K562 (cell line): ENCODE results near the gene LACTBL1. TPM values are rescaled to one million over a fixed set of nuclear protein-coding genes. Genes with fewer than 3 reads are reported as not detected.

Experiments
- ATF1 ChIP-seq, 2 experiments: fragments of 450-650 bp in 1 of 2; IDR thresholded peaks; 2 replicates each; pipeline ENCODE4 v1.6.1; 2016; ENCODE audit warnings: missing compliant biosample characterization in 1 of 2, missing genetic modification characterization in 1 of 2
- ATF4 ChIP-seq: fragments of 450-650 bp; formaldehyde crosslinking; IDR thresholded peaks from 2 replicates; pipeline ENCODE4 v1.4.0; 2022; ENCODE audit warnings: mild to moderate bottlenecking, moderate library complexity
- COPS2 ChIP-seq: fragments of 450-650 bp; conservative IDR thresholded peaks from 2 replicates; pipeline ENCODE4 v1.6.1; 2016; ENCODE audit warnings: mild to moderate bottlenecking, moderate library complexity
- EGR1 ChIP-seq: fragments of 450-650 bp; conservative IDR thresholded peaks from 2 replicates; pipeline ENCODE4 v1.6.1; 2017; ENCODE audit warnings: mild to moderate bottlenecking
- EHMT2 ChIP-seq: fragments of 450-650 bp; IDR thresholded peaks from 2 replicates; pipeline ENCODE4 v1.6.1; 2018; ENCODE audit warnings: antibody characterized with exemption
- GATAD2A ChIP-seq: fragments of 450-650 bp; IDR thresholded peaks from 2 replicates; pipeline ENCODE4 v1.6.1; 2017
- HBP1 ChIP-seq: fragments of 450-650 bp; formaldehyde crosslinking; IDR thresholded peaks from 2 replicates; pipeline ENCODE4 v1.4.0; 2022; ENCODE audit warnings: missing genetic modification characterization
- HMG20A ChIP-seq: fragments of 450-650 bp; formaldehyde crosslinking; conservative IDR thresholded peaks from 2 replicates; pipeline ENCODE4 v1.4.0; 2020; ENCODE audit warnings: mild to moderate bottlenecking, mixed read lengths
- HSF4 ChIP-seq: fragments of 250-450 bp; sonication (Bioruptor Pico); IDR thresholded peaks from 2 replicates; pipeline ENCODE4 v2.1.2; 2022; ENCODE audit warnings: mild to moderate bottlenecking, moderate library complexity, borderline replicate concordance
- JUND ChIP-seq, 2 experiments: IDR thresholded peaks; 2 replicates in 1 of 2; 3 replicates in 1 of 2; pipeline ENCODE4 v1.6.1; 2011; ENCODE audit warnings: borderline replicate concordance in 2 of 2, low read depth in 2 of 2, low read length in 2 of 2, improper control_type of control experiment in 1 of 2, missing biosample characterization in 1 of 2, missing genetic modification characterization in 1 of 2, missing genetic modification reagents in 1 of 2
- KHSRP ChIP-seq: fragments of 450-650 bp; IDR thresholded peaks from 2 replicates; pipeline ENCODE4 v1.6.1; 2017
- MEF2D ChIP-seq: conservative IDR thresholded peaks from 2 replicates; pipeline ENCODE4 v1.6.1; 2016; ENCODE audit warnings: low read depth, missing genetic modification characterization, missing compliant biosample characterization
- MEIS2 ChIP-seq: fragments of 450-650 bp; IDR thresholded peaks from 2 replicates; pipeline ENCODE4 v1.6.1; 2014; ENCODE audit warnings: mild to moderate bottlenecking; ENCODE audit not compliant: partially characterized antibody
- RHOXF2B ChIP-seq: fragments of 250-450 bp; sonication (Bioruptor Pico); conservative IDR thresholded peaks from 2 replicates; pipeline ENCODE4 v1.5.1; 2021
- SMARCA4 ChIP-seq: fragments of 450-650 bp; IDR thresholded peaks from 2 replicates; pipeline ENCODE4 v1.6.1; 2016
- THAP7 ChIP-seq: fragments of 250-450 bp; sonication (Bioruptor Pico); IDR thresholded peaks from 2 replicates; pipeline ENCODE4 v1.5.0; 2021
- XRCC5 ChIP-seq: fragments of 200-400 bp; formaldehyde crosslinking; IDR thresholded peaks from 2 replicates; pipeline ENCODE4 v1.6.1; 2017; ENCODE audit warnings: low read depth, mild to moderate bottlenecking, low read length
- YBX1 ChIP-seq: fragments of 450-650 bp; IDR thresholded peaks from 2 replicates; pipeline ENCODE4 v1.7.1; 2016; ENCODE audit warnings: mild to moderate bottlenecking
- ZBTB5 ChIP-seq: fragments of 450-650 bp; IDR thresholded peaks from 2 replicates; pipeline ENCODE4 v1.6.1; 2017; ENCODE audit warnings: antibody characterized with exemption
- ZNF23 ChIP-seq: fragments of 250-450 bp; sonication (Bioruptor Pico); IDR thresholded peaks from 2 replicates; pipeline ENCODE4 v1.4.0; 2020; ENCODE audit warnings: mild to moderate bottlenecking
- ZNF395 ChIP-seq: fragments of 200-800 bp; sonication (Bioruptor generic); IDR thresholded peaks from 2 replicates; pipeline ENCODE4 v1.6.1; 2017; ENCODE audit warnings: missing genetic modification characterization, missing compliant biosample characterization
- polyA plus RNA-seq, 8 experiments: library from polyadenylated mRNA; depleted of rRNA in 4 of 8; stranded (reverse) in 5 of 8; unstranded in 3 of 8; fragments of >200 nt; fragmentation: Nextera tagmentation in 2 of 8; fragmentation: Illumina TruSeq in 1 of 8; extraction: Ambion mirVana in 2 of 8; extraction: Trizol in 1 of 8; gene quantifications; 2 replicates each; pipeline versions ENCODE4 v1.2.1 to v1.2.3, GENCODE V29; 2011 to 2014; ENCODE audit warnings: inconsistent platforms in 1 of 8, missing spikeins in 1 of 8
- total RNA-seq, 7 experiments: library from RNA; depleted of rRNA in 6 of 7; stranded (reverse); fragments of >200 nt in 6 of 7; fragmentation: Illumina TruSeq in 2 of 7; extraction: Trizol in 2 of 7; gene quantifications; 2 replicates each; pipeline versions ENCODE4 v1.2.1 to v1.2.3, GENCODE V29; 2011 to 2021; ENCODE audit warnings: low replicate concordance in 1 of 7
- TF ChIP-seq, protein P1 (sequence below): sonication (generic); formaldehyde crosslinking; IDR thresholded peaks from 2 replicates; pipeline ENCODE4 v1.9.0; 2022; ENCODE audit warnings: mild to moderate bottlenecking, missing genetic modification reagents

LACTBL1 gene
- total and polyA plus RNA-seq, 9 of the 15 experiments (the other 6 are each of a cell fraction or from before 2014, with no cell fraction given): not detected

DNA sequence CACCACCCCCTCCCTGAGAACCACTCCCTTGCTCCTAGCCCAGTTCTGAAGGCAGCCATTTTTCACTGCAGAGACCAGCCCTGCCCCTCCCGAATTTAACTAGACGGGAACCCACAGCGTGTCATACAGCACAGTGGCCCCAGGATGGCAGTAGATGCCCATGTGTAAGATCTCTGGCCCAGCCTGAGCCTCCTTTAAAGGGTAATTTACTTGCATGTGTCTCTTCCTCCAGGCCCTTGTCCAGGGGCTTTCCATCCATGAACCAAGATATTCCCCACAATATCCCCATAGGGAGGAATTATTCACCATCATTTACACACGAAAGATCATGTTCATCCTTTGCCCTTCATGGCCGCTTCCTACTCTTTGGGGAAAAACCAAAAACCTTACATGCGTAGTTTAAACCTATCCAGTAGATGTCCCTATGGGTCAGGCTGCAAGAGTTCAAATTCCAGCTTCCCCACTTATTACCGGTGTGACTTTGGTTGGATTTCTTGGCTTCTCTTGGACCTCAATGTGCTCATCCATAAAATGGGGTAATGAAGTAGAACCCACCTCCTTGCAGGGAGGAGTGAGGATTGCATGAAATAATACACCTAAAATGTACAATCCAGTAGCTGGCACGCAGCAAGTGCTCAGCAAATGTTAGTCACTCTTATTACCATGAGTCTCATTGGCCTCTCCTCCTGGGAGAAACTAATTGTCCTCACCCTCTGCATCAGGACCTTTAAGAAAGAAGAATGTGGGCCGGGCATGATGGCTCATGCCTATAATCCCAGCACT is 4.0 kb upstream of the LACTBL1 start (continued):
- TF ChIP-seq ZBTB5: no peak
- no peak for TF ChIP-seq SMARCA4
- TF ChIP-seq EGR1: no peak
- TF ChIP-seq HSF4 (CRISPR knock-in tag): no peak
- no peak for TF ChIP-seq EHMT2
- TF ChIP-seq, protein P1, sequence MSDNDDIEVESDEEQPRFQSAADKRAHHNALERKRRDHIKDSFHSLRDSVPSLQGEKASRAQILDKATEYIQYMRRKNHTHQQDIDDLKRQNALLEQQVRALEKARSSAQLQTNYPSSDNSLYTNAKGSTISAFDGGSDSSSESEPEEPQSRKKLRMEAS (CRISPR knock-in tag): peak; percentile 34; the same call in 1 of the 2 replicates
- TF ChIP-seq HMG20A (CRISPR knock-in tag): no peak
- peak; percentile 53; the same call in 1 of the 2 replicates for TF ChIP-seq XRCC5
- TF ChIP-seq ATF1 (CRISPR knock-in tag; IDR thresholded peaks at IDR 0.05): no peak
- TF ChIP-seq ATF1 (tag; IDR thresholded peaks at IDR 0.05): peak; percentile 41
- no peak for TF ChIP-seq KHSRP
- peak; percentile 21; the same call in 1 of the 2 replicates for TF ChIP-seq JUND (IDR thresholded peaks at IDR 0.05; ENCODE audit: borderline replicate concordance, low read depth, low read length)
- peak; percentile 61; the same call in 2 of the 3 replicates for TF ChIP-seq JUND (tag; IDR thresholded peaks at IDR 0.05; ENCODE audit: borderline replicate concordance, low read depth, low read length)
- no peak for TF ChIP-seq RHOXF2B (CRISPR knock-in tag)
- no peak for TF ChIP-seq THAP7 (CRISPR knock-in tag)
- no peak for TF ChIP-seq ATF4
- no peak for TF ChIP-seq ZNF23 (CRISPR knock-in tag)
- no peak for TF ChIP-seq MEF2D (tag)
- no peak for TF ChIP-seq HBP1 (CRISPR knock-in tag)
- peak; percentile 4 for TF ChIP-seq MEIS2
- no peak for TF ChIP-seq YBX1
- TF ChIP-seq ZNF395: no peak
- no peak for TF ChIP-seq COPS2
- TF ChIP-seq GATAD2A: no peak
